Left ventricle myocardium inferior (tissue), 1 donor: ENCODE data around the gene PTPN21. TPM values are rescaled to one million over a fixed set of nuclear protein-coding genes. Genes with fewer than 3 reads are reported as not detected.

Experiments used
- DNase-seq: peaks from one replicate; pipeline ENCODE4 v3.0.0-alpha.2; 2020
- H3K27ac ChIP-seq: fragments of 200-600 bp; replicated peaks from 2 replicates; pipeline ENCODE4 v1.8.0; 2021
- H3K27me3 ChIP-seq: fragments of 200-600 bp; 2 replicates; pipeline ENCODE4 v1.8.0; 2021; ENCODE audit warnings: low read depth
- H3K36me3 ChIP-seq: fragments of 200-600 bp; 2 replicates; pipeline ENCODE4 v1.8.0; 2021
- H3K4me1 ChIP-seq: fragments of 200-600 bp; 2 replicates; pipeline ENCODE4 v1.8.0; 2021
- H3K4me3 ChIP-seq: fragments of 200-600 bp; 2 replicates; pipeline ENCODE4 v1.8.0; 2021; ENCODE audit warnings: mild to moderate bottlenecking, moderate library complexity
- H3K9me3 ChIP-seq: fragments of 200-600 bp; replicated peaks from 2 replicates; pipeline ENCODE4 v1.8.0; 2021
- CTCF ChIP-seq: fragments of 200-600 bp; IDR thresholded peaks from 2 replicates; pipeline ENCODE4 v1.8.0; 2021; ENCODE audit warnings: antibody characterized with exemption, mild to moderate bottlenecking, borderline replicate concordance
- intact Hi-C: fragments of 100-400 bp; cut with micrococcal nuclease; formaldehyde crosslinking; loops from one replicate; pipeline ENCODE4 v1.11.0; 2022
- total RNA-seq: library from RNA; stranded (reverse); fragmentation: NEBNext Ultra II Directional; extraction: Animal tissue kit (Norgen Biotek cat#: 25700); gene quantifications from one replicate; pipeline ENCODE4 v1.2.1, GENCODE V29; 2021
- donor health status: DM: no; HTN: yes; CAD: no; lungs with severe emphysema.

Gene PTPN21
- total RNA-seq, 1 donor from 2014 or later = 42.3 TPM

- no peak overlapping the region for H3K27ac ChIP-seq
- intact Hi-C loops = no loop called here
Observed at GRCh38 chr14:88421286-88421685, 133.5 kb downstream of the PTPN21 start.

GRCh38 chr14:88420187-88420586 is 134.6 kb downstream of the PTPN21 start:
- TF ChIP-seq CTCF = no peak
- Histone ChIP-seq H3K36me3 (peaks cover 49% of the 10 kb centered on the region), H3K9me3 (peaks cover 31% of the 10 kb centered on the region), H3K4me3 (no peak overlapping the region), H3K27ac (no peak overlapping the region), H3K27me3 (no peaks in the 10 kb centered on the region), H3K4me1 (peaks cover 7% of the 10 kb centered on the region)
- intact Hi-C loops = no loop called here
- no peak for DNase-seq

More at GRCh38 chr14:88421286-88421685, 133.5 kb downstream of the PTPN21 start:
- no peak for TF ChIP-seq CTCF
- Histone ChIP-seq H3K4me1 (peaks cover 7% of the 10 kb centered on the region), H3K27me3 (no peaks in the 10 kb centered on the region), H3K4me3 (no peak overlapping the region), H3K9me3 (peaks cover 22% of the 10 kb centered on the region), H3K36me3 (peaks cover 38% of the 10 kb centered on the region)
- DNase-seq = no peak

GRCh38 chr14:88417594-88417993 is 137.2 kb downstream of the PTPN21 start:
- Histone ChIP-seq H3K36me3 (peaks cover 56% of the 10 kb centered on the region), H3K27ac (no peak overlapping the region), H3K9me3 (peaks cover 47% of the 10 kb centered on the region), H3K4me3 (no peak overlapping the region), H3K27me3 (no peaks in the 10 kb centered on the region), H3K4me1 (peaks cover 7% of the 10 kb centered on the region)
- intact Hi-C loops = no loop called here
- TF ChIP-seq CTCF = no peak
- no peak for DNase-seq

Other genes starting within 250 kb of the PTPN21 start
- not detected for gene KCNK10, start 231.7 kb downstream of the PTPN21 start, total RNA-seq
- 8.5 TPM for gene SPATA7, start 169.3 kb downstream of the PTPN21 start, total RNA-seq
- gene ZC3H14, start 8.0 kb upstream of the PTPN21 start, total RNA-seq = 44.1 TPM
- gene EML5, start 237.9 kb upstream of the PTPN21 start, total RNA-seq = 0.36 TPM